Measurements from ENCODE around the gene SPTLC2.

GRCh38 chr14:77565289-77565993, 51.0 kb downstream of the SPTLC2 start:
- TF ChIP-seq POLR2A (IDR thresholded peaks at IDR 0.05) (no peak), CTCF (IDR thresholded peaks at IDR 0.05) (no peak)

Data from suprapubic skin (tissue), 3 donors.